H9 (cell line): Measurements from ENCODE around the gene ZSCAN18. TPM values are rescaled to one million over a fixed set of nuclear protein-coding genes. Genes with fewer than 3 reads are reported as not detected.
A peak's percentile ranks its signal among the peaks of the same experiment; 100 is the strongest.

Experiments
- DNase-seq: peaks from one replicate; pipeline ENCODE4 v3.0.0-alpha.2; 2017
- H2AFZ ChIP-seq: one replicate; pipeline ENCODE4 v1.6.1; 2013; ENCODE audit warnings: mild to moderate bottlenecking, low read length, control low read depth, moderate library complexity
- H2AK5ac ChIP-seq: 2 replicates; pipeline ENCODE4 v1.6.1; 2013; ENCODE audit warnings: low read length, control low read depth, mixed read lengths; ENCODE audit not compliant: insufficient read length
- H2BK120ac ChIP-seq: one replicate; pipeline ENCODE4 v1.6.1; 2013; ENCODE audit warnings: low read depth, mild to moderate bottlenecking, low read length, control low read depth, inconsistent platforms; ENCODE audit not compliant: poor library complexity, severe bottlenecking
- H2BK12ac ChIP-seq: 2 replicates; pipeline ENCODE4 v1.6.1; 2013; ENCODE audit warnings: low read length, control low read depth, mixed read lengths, low read depth; ENCODE audit not compliant: insufficient read length
- H2BK15ac ChIP-seq: 2 replicates; pipeline ENCODE4 v1.6.1; 2013; ENCODE audit warnings: low read depth, low read length, control low read depth
- H2BK20ac ChIP-seq: one replicate; pipeline ENCODE4 v1.6.1; 2013; ENCODE audit warnings: low read depth, mild to moderate bottlenecking, low read length, control low read depth, inconsistent platforms; ENCODE audit not compliant: poor library complexity, severe bottlenecking
- H2BK5ac ChIP-seq: 2 replicates; pipeline ENCODE4 v1.6.1; 2013; ENCODE audit warnings: low read length, control low read depth, mixed read lengths; ENCODE audit not compliant: insufficient read length
- H3K14ac ChIP-seq: 2 replicates; pipeline ENCODE4 v1.6.1; 2013; ENCODE audit warnings: low read length, control low read depth; ENCODE audit not compliant: insufficient read depth
- H3K18ac ChIP-seq: 2 replicates; pipeline ENCODE4 v1.6.1; 2013; ENCODE audit warnings: low read depth, mild to moderate bottlenecking, mixed read lengths, low read length, control low read depth; ENCODE audit not compliant: insufficient read length
- H3K23ac ChIP-seq: 2 replicates; pipeline ENCODE4 v1.6.1; 2013; ENCODE audit warnings: low read length, control low read depth, mixed read lengths, low read depth; ENCODE audit not compliant: insufficient read length
- H3K23me2 ChIP-seq: 2 replicates; pipeline ENCODE4 v1.6.1; 2013; ENCODE audit warnings: low read depth, mild to moderate bottlenecking, mixed read lengths, low read length, control low read depth; ENCODE audit not compliant: insufficient read length, poor library complexity, severe bottlenecking
- H3K27ac ChIP-seq: 2 replicates; pipeline ENCODE4 v1.5.1; 2013; ENCODE audit warnings: low read length, control low read depth, mixed read lengths, low read depth; ENCODE audit not compliant: insufficient read length
- H3K27me3 ChIP-seq: 2 replicates; pipeline ENCODE4 v1.6.1; 2013; ENCODE audit warnings: low read length, control low read depth, inconsistent platforms; ENCODE audit not compliant: insufficient read depth
- H3K4ac ChIP-seq: 2 replicates; pipeline ENCODE4 v1.6.1; 2013; ENCODE audit warnings: low read depth, mild to moderate bottlenecking, control low read depth, inconsistent platforms, low read length, moderate library complexity
- H3K4me1 ChIP-seq: 2 replicates; pipeline ENCODE4 v1.6.1; 2013; ENCODE audit warnings: low read length, control low read depth, inconsistent platforms; ENCODE audit not compliant: insufficient read depth
- H3K4me2 ChIP-seq: 2 replicates; pipeline ENCODE4 v1.6.1; 2013; ENCODE audit warnings: low read length, control low read depth, mixed read lengths; ENCODE audit not compliant: insufficient read length, insufficient read depth
- H3K56ac ChIP-seq: 2 replicates; pipeline ENCODE4 v1.6.1; 2013; ENCODE audit warnings: low read depth, mild to moderate bottlenecking, mixed read lengths, low read length, control low read depth; ENCODE audit not compliant: insufficient read length
- H3K79me1 ChIP-seq: 2 replicates; pipeline ENCODE4 v1.6.1; 2013; ENCODE audit warnings: low read depth, mild to moderate bottlenecking, moderate library complexity, low read length, control low read depth, inconsistent platforms; ENCODE audit not compliant: insufficient read depth, poor library complexity, severe bottlenecking
- H3K79me2 ChIP-seq: 2 replicates; pipeline ENCODE4 v1.6.1; 2013; ENCODE audit warnings: low read length, control low read depth, inconsistent platforms; ENCODE audit not compliant: insufficient read depth
- H3K9ac ChIP-seq: 2 replicates; pipeline ENCODE4 v1.6.1; 2013; ENCODE audit warnings: low read length, control low read depth, mixed read lengths; ENCODE audit not compliant: insufficient read length; ENCODE audit errors: extremely low read depth
- H3K9me3 ChIP-seq: one replicate; pipeline ENCODE4 v1.6.1; 2013; ENCODE audit warnings: low read depth, low read length, inconsistent platforms; ENCODE audit not compliant: control insufficient read depth
- H3T11ph ChIP-seq: one replicate; pipeline ENCODE4 v1.6.1; 2013; ENCODE audit warnings: mild to moderate bottlenecking, low read length, control low read depth, inconsistent platforms
- H4K20me1 ChIP-seq: one replicate; pipeline ENCODE4 v1.6.1; 2013; ENCODE audit not compliant: control insufficient read depth, insufficient read length, insufficient read depth
- H4K5ac ChIP-seq: 2 replicates; pipeline ENCODE4 v1.6.1; 2013; ENCODE audit warnings: low read depth, mild to moderate bottlenecking, mixed read lengths, low read length, control low read depth; ENCODE audit not compliant: insufficient read length
- H4K8ac ChIP-seq: replicated peaks from 2 replicates; pipeline ENCODE4 v1.6.1; 2013; ENCODE audit warnings: low read length, control low read depth, mixed read lengths, low read depth; ENCODE audit not compliant: insufficient read length
- H4K91ac ChIP-seq: 2 replicates; pipeline ENCODE4 v1.6.1; 2013; ENCODE audit warnings: low read depth, mild to moderate bottlenecking, moderate library complexity, mixed read lengths, low read length, control low read depth; ENCODE audit not compliant: insufficient read length
- H3K27ac Mint-ChIP-seq, 3 experiments: 2 replicates in 2 of 3; 3 replicates in 1 of 3; pipeline ENCODE4 v1.8.0; 2020 to 2021; ENCODE audit warnings: mixed read lengths in 3 of 3, mild to moderate bottlenecking in 1 of 3, moderate library complexity in 1 of 3
- H3K27me3 Mint-ChIP-seq: 2 replicates; pipeline ENCODE4 v1.8.0; 2021; ENCODE audit warnings: low read depth, mild to moderate bottlenecking, moderate library complexity, mixed read lengths
- H3K36me3 Mint-ChIP-seq, 3 experiments: 2 replicates in 2 of 3; 3 replicates in 1 of 3; pipeline ENCODE4 v1.8.0; 2020 to 2021; ENCODE audit warnings: low read depth in 3 of 3, mixed read lengths in 3 of 3; ENCODE audit not compliant: insufficient read depth in 1 of 3
- H3K4me1 Mint-ChIP-seq, 2 experiments: 2 replicates each; pipeline ENCODE4 v1.8.0; 2020; ENCODE audit warnings: mixed read lengths in 2 of 2
- H3K4me3 Mint-ChIP-seq, 2 experiments: 2 replicates in 1 of 2; 3 replicates in 1 of 2; pipeline ENCODE4 v1.8.0; 2020 to 2021; ENCODE audit warnings: mild to moderate bottlenecking in 2 of 2, mixed read lengths in 2 of 2, moderate library complexity in 1 of 2
- H3K9me3 Mint-ChIP-seq, 2 experiments: 2 replicates in 1 of 2; 3 replicates in 1 of 2; pipeline ENCODE4 v1.8.0; 2020; ENCODE audit warnings: mild to moderate bottlenecking in 2 of 2, mixed read lengths in 2 of 2, moderate library complexity in 1 of 2
- WGBS: extraction: QIAGEN DNeasy Blood & Tissue Kit; methylation state at CpG from one replicate; pipeline ENCODE4 v1.1.7; 2013; ENCODE audit warnings: missing lambda C conversion rate, low lambda C conversion rate, mixed read lengths; ENCODE audit not compliant: insufficient read length; ENCODE audit errors: extremely low coverage; 5-methylcytosine and 5-hydroxymethylcytosine counted together
- total RNA-seq: library from RNA; stranded (reverse); gene quantifications from 2 replicates; pipeline ENCODE4 v1.2.1, GENCODE V29; 2021
- TF ChIP-seq, protein P1 (sequence below): fragments of 200-600 bp; sonication (generic); conservative IDR thresholded peaks from 3 replicates; pipeline ENCODE4 v1.8.0; 2021; ENCODE audit warnings: antibody characterized with exemption, mild to moderate bottlenecking

The ZSCAN18 gene
- total RNA-seq, 1 experiment from 2014 or later = 40.1 TPM

DNA sequence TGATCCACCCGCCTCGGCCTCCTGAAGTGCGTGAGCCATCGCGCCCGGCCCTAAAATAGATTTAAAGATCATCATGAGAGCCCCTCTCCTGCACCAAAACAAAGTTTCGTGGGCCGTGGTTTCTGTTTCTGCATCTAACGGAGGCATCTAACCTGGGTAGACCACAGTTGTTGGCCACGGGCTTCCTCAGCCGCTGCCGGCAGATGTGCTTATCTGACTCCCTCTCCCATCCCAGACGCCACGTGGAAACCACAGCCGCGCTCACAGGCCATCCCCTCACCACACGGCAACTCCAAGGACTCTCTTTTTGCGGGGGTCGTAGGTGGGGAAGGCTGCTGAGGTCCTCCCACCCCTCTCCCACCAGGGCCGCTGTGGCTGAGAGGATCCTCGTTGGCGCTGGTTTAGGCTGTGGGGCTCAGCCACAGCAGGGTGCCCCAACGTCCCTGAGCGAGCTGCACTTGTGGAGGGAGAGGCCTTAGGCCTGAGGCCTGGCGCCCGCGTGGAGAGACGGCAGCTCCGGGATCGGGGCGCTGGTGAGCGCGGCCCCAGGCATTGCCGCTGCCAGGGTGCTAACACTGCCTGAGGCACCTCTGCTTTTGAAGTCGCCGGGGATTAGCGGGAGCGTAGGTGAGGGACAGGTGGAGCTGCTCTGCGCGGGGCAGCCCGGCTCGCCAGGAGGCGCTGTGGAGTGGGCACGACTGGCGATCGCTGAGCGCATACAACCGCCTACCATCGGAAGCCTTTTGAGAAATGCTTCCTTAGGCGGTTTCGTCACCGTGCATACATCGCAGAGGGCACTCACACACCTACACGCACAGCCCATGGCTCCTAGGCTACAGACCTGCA, 55.3 kb downstream of the ZSCAN18 start:
- Histone ChIP-seq H4K8ac (no peak overlapping the region), H2BK5ac (no peak overlapping the region), H2BK15ac (no peak overlapping the region), H3K14ac (no peak overlapping the region), H3K27me3 (no peaks in the 10 kb centered on the region; the same call in 1 of the 2 replicates), H3K79me2 (no peaks in the 10 kb centered on the region), H3K9me3 (peaks cover 20% of the 10 kb centered on the region), H3K4me2 (peak overlapping the region; percentile 13), H4K5ac (no peak overlapping the region), H4K20me1 (no peaks in the 10 kb centered on the region), H3K23ac (no peak overlapping the region), H3K23me2 (no peaks in the 10 kb centered on the region), H3K56ac (no peak overlapping the region), H2BK120ac (no peak overlapping the region), H4K91ac (no peak overlapping the region), H3K4me1 (no peaks in the 10 kb centered on the region), H3K4ac (no peak overlapping the region), H2BK12ac (no peak overlapping the region), H2AK5ac (no peak overlapping the region), H3K18ac (peak overlapping the region; percentile 36), H2BK20ac (no peak overlapping the region), H3K9ac (no peak overlapping the region), H3T11ph (no peak overlapping the region), H3K27ac (no peak overlapping the region), H2AFZ (no peak overlapping the region), H3K79me1 (no peaks in the 10 kb centered on the region)
- TF ChIP-seq, protein P1, sequence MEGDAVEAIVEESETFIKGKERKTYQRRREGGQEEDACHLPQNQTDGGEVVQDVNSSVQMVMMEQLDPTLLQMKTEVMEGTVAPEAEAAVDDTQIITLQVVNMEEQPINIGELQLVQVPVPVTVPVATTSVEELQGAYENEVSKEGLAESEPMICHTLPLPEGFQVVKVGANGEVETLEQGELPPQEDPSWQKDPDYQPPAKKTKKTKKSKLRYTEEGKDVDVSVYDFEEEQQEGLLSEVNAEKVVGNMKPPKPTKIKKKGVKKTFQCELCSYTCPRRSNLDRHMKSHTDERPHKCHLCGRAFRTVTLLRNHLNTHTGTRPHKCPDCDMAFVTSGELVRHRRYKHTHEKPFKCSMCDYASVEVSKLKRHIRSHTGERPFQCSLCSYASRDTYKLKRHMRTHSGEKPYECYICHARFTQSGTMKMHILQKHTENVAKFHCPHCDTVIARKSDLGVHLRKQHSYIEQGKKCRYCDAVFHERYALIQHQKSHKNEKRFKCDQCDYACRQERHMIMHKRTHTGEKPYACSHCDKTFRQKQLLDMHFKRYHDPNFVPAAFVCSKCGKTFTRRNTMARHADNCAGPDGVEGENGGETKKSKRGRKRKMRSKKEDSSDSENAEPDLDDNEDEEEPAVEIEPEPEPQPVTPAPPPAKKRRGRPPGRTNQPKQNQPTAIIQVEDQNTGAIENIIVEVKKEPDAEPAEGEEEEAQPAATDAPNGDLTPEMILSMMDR = peak; percentile 60
- H3K27me3 Mint-ChIP-seq = peaks cover 42% of the 10 kb centered on the region
- DNase-seq = peak; percentile 87
- peaks cover 2 to 9% of the 10 kb centered on the region in 2 experiments for H3K4me1 Mint-ChIP-seq
- no peak overlapping the region for H3K4me3 Mint-ChIP-seq
- WGBS = no CpG with 5 or more reads among the region's 54 CpGs
- peaks cover 4 to 22% (median 5%) of the 10 kb centered on the region in 3 experiments; a peak in 5 of 7 replicates for H3K36me3 Mint-ChIP-seq
- H3K9me3 Mint-ChIP-seq = peaks cover 68 to 76% of the 10 kb centered on the region in 2 experiments
- H3K27ac Mint-ChIP-seq = no peak overlapping the region
